Measurements from ENCODE around the gene ENDOG.
"Not testable (repeated sequence)": the region's sequence is repeated elsewhere in the genome, so short reads cannot be mapped to it uniquely, and the experiment has no call there.

Gene ENDOG

DNA sequence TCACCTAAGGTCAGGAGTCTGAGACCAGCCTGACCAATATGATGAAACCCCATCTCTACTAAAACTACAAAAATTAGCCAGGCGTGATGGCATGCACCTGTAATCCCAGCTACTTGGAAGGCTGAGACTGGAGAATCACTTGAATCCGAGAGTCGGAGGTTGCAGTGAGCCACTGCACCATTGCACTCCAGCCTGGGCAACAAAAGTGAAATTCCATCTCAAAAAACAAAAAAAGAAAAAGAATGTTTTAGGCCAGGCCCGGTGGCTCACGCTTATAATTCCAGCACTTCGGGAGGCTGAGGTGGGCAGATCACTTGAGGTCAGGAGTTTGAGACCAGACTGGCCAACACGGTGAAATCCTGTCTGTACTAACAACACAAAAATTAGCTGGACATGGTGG is 40.2 kb downstream of the ENDOG start:
- DNase-seq (ENCODE audit: insufficient read length, low spot score); FAIRE-seq: not testable (repeated sequence)

DNA sequence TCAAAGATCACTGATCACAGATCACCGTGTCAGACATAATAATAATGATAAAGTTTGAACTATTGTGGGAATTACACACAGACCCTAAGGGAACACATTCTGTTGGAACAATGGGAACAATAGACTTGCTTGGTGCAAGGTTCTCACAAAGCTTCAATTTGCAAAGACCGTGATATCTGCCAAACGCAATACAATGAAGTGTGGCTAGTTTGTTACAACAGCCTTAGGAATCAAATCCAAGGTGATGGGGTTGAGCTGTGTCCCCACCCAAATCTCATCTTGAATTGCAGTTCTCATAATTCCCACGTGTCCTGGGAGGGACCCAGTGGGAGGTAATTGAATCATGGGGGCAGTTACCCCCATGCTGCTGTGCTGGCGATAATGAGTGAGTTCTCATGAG is 42.6 kb downstream of the ENDOG start:
- no peak for FAIRE-seq
- no peak for TF ChIP-seq POLR2A (IDR thresholded peaks at IDR 0.05; ENCODE audit: low read depth, low read length)
- DNase-seq (ENCODE audit: insufficient read length, low spot score): no peak

DNA sequence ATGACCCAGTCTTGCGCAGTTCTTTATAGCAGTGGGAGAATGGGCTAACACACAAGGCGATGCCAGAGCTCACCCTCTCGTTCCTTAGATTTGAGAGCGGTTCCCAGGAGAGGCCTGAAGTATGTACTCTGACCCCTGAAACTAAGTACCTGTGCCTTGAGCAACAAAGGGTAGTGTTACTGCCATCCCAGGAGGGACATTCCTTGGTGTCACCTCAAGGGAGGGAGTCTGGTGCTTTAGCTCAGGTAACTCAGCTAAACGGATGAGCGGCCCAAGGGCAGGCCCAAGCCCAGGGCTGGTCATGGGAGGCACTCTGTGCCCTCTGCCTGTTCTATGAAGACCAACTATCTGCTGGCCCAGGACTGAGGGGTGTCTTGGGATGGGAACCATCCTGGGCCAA is 43.2 kb downstream of the ENDOG start:
- DNase-seq (ENCODE audit: insufficient read length, low spot score) (no peak), FAIRE-seq (no peak)
- no peak for TF ChIP-seq POLR2A (IDR thresholded peaks at IDR 0.05; ENCODE audit: low read depth, low read length)

DNA sequence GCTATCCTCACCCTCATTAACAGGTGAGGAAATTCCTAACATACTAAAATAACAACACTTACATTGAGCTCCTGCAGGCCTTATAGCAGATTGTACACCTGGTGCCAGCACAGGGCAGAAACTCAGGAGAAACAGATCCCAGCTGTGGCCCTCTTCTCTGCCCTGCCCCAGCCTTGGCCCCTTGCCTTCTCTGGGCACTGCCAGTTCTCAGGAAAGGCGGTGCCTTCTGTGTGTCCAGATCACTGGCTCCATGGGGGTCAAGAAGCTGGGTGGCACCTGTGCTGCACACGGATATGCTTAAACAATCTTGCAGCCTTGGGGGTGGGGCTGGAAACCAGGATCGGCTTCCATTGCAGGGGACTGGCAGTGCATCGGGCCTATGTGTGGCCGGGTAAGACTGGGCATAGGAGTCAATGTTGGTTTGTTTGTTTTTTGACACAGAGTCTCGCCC is 44.1 kb downstream of the ENDOG start:
- DNase-seq (ENCODE audit: insufficient read length, low spot score) (no peak), FAIRE-seq (no peak)
- no peak for TF ChIP-seq POLR2A (IDR thresholded peaks at IDR 0.05; ENCODE audit: low read depth, low read length)

DNA sequence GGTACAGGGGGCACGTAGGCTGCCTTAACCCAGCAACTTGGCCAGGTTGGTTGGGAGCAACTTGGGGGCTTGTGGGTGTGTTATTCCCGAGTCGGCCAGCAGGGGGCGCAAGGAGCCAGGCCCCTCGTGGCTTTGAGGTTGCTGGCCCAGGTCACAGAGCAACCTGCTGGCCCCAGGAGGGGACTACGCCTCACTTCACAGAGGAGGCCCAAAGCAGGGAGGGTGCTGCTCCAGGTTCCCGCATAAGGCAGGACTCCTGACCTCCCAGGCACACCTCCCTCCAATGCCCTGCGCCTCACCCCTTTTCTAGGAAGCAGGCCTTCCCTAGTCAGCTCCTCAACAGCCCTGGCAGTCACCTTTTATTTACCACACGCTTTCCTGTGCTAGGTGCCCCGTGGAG is 45.3 kb downstream of the ENDOG start:
- DNase-seq (ENCODE audit: insufficient read length, low spot score) (peak; percentile 81), FAIRE-seq (no peak)
- no peak for TF ChIP-seq POLR2A (IDR thresholded peaks at IDR 0.05; ENCODE audit: low read depth, low read length)

DNA sequence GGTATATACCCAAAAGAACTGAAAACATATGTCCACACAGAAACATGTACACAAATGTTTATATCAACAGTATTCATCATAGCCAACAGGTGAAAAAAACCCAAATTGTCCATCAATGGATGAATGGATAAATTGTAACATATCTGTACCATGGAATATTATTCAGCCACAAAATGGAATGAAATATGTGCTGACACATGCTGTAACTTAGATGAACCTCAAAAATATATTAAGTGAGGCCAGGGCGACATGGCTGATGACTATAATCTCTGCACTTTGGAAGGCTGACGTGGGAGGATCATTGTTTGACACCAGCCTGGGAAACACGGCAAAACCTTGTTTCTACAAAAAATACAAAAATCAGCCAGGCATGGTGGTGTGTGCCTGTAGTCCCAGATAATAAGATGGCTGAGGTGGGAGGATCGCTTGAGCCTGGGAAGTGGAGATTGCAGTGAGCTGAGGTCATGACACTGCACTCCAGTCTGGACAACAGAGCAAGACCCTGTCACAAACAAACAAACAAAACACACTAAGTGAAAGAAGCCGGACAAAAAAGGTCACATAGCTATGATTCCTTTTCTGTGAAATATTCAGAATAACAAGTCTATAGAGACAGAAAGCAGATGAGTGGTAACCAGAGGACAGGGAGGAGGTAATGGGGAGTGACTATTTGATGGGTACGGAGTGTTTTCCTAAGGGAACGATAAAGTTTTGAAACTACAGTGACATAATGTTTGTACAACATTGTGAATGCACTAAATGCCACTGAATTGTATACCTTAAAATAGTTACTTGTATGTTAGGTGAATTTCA is 52.0 kb downstream of the ENDOG start:
- no peak for TF ChIP-seq POLR2A (IDR thresholded peaks at IDR 0.05; ENCODE audit: low read depth, low read length)
- DNase-seq (ENCODE audit: insufficient read length, low spot score) (no peak), FAIRE-seq (no peak)

DNA sequence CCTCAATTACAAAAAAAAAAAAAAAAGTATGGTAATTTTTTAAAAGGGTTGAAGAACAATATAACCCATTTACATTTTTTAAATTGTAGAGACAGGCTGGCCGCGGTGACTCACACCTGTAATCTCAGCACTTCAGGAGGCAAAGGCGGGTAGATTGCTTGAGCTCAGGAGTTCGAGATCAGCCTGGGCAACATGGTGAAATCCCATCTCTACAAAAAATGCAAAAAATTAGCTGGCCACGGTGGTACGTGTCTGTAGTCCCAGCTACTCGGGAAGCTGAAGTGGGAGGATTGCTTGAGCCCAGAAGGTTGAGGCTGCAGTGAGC is 52.6 kb downstream of the ENDOG start:
- DNase-seq (ENCODE audit: insufficient read length, low spot score); FAIRE-seq: not testable (repeated sequence)

All from H54 (cell line).